Tibial nerve (tissue), 4 donors: Measurements from ENCODE around the gene HES5. TPM values are rescaled to one million over a fixed set of nuclear protein-coding genes. Genes with fewer than 3 reads are reported as not detected.

Experiments
- DNase-seq, 2 donors: peaks; one replicate each; pipeline ENCODE4 v3.0.0-alpha.2; 2019; ENCODE audit warnings: low spot score in 2 of 2
- H3K27ac ChIP-seq, 4 donors: fragments of 200-600 bp; sonication (generic) in 3 of 4; one replicate each; pipeline ENCODE4 v1.5.1; 2017 to 2019; ENCODE audit warnings: mild to moderate bottlenecking in 1 of 4
- H3K27me3 ChIP-seq, 2 donors: fragments of 200-600 bp; sonication (generic) in 1 of 2; one replicate each; pipeline versions ENCODE4 v1.5.1 to v1.6.0; 2017 to 2019
- H3K36me3 ChIP-seq, 3 donors: fragments of 200-600 bp; sonication (generic); one replicate each; pipeline ENCODE4 v1.5.1; 2018 to 2019
- H3K4me1 ChIP-seq, 4 donors: fragments of 200-600 bp; sonication (generic) in 3 of 4; one replicate each; pipeline ENCODE4 v1.5.1; 2017 to 2019
- H3K4me3 ChIP-seq, 4 donors: fragments of 200-600 bp; sonication (generic) in 3 of 4; one replicate each; pipeline ENCODE4 v1.5.1; 2017 to 2019; ENCODE audit warnings: mild to moderate bottlenecking in 1 of 4, moderate library complexity in 1 of 4
- H3K9me3 ChIP-seq, 4 donors: fragments of 200-600 bp; sonication (generic) in 3 of 4; one replicate each; pipeline ENCODE4 v1.5.1; 2017 to 2019
- EP300 ChIP-seq, 2 donors: sonication (generic); formaldehyde crosslinking; IDR thresholded peaks; one replicate each; pipeline ENCODE4 v1.6.1; 2017; ENCODE audit warnings: antibody characterized with exemption in 2 of 2, mild to moderate bottlenecking in 1 of 2
- POLR2A ChIP-seq, 2 donors: fragments of 450-650 bp; IDR thresholded peaks; one replicate each; pipeline ENCODE4 v1.6.1; 2017; ENCODE audit warnings: antibody characterized with exemption in 2 of 2, mild to moderate bottlenecking in 2 of 2, moderate library complexity in 2 of 2
- WGBS, 2 donors: methylation state at CpG; one replicate each; pipeline ENCODE4 v1.1.5; 2018; 5-methylcytosine and 5-hydroxymethylcytosine counted together
- total RNA-seq, 4 donors: library from RNA; depleted of rRNA; stranded (reverse); fragments of >200 nt; gene quantifications; one replicate each; pipeline ENCODE4 v1.1.0, GENCODE V29; 2016
- TF ChIP-seq, protein P1 (sequence below), 5 experiments: fragments of 200-600 bp in 3 of 5; fragments of 450-650 bp in 2 of 5; sonication (generic) in 3 of 5; IDR thresholded peaks; one replicate each; pipeline ENCODE4 v1.5.1; 2016 to 2019; ENCODE audit warnings: antibody characterized with exemption in 5 of 5, mild to moderate bottlenecking in 3 of 5, moderate library complexity in 2 of 5

Gene HES5
- total RNA-seq, 4 donors from 2014 or later = 0.87 TPM; not detected in 3

GRCh38 chr1:2537784-2538115 is 7.7 kb upstream of the HES5 start:
- no peak overlapping the region for H3K27ac ChIP-seq
- no peak for DNase-seq
- peaks cover 0 to 78% of the 10 kb centered on the region in 2 donors for H3K27me3 ChIP-seq
- no peak for TF ChIP-seq POLR2A (IDR thresholded peaks at IDR 0.05)
- TF ChIP-seq EP300 (IDR thresholded peaks at IDR 0.05) = no peak
- TF ChIP-seq, protein P1, sequence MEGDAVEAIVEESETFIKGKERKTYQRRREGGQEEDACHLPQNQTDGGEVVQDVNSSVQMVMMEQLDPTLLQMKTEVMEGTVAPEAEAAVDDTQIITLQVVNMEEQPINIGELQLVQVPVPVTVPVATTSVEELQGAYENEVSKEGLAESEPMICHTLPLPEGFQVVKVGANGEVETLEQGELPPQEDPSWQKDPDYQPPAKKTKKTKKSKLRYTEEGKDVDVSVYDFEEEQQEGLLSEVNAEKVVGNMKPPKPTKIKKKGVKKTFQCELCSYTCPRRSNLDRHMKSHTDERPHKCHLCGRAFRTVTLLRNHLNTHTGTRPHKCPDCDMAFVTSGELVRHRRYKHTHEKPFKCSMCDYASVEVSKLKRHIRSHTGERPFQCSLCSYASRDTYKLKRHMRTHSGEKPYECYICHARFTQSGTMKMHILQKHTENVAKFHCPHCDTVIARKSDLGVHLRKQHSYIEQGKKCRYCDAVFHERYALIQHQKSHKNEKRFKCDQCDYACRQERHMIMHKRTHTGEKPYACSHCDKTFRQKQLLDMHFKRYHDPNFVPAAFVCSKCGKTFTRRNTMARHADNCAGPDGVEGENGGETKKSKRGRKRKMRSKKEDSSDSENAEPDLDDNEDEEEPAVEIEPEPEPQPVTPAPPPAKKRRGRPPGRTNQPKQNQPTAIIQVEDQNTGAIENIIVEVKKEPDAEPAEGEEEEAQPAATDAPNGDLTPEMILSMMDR (IDR thresholded peaks at IDR 0.05) = no peak
- H3K4me3 ChIP-seq = no peak overlapping the region
- H3K9me3 ChIP-seq = no peaks in the 10 kb centered on the region
- no peaks in the 10 kb centered on the region for H3K36me3 ChIP-seq
- peaks cover 0 to 21% (median 6%) of the 10 kb centered on the region in 4 donors for H3K4me1 ChIP-seq
- 79 to 82% methylated on average over 8 to 9 of the region's 9 CpGs for WGBS, 2 donors

DNA sequence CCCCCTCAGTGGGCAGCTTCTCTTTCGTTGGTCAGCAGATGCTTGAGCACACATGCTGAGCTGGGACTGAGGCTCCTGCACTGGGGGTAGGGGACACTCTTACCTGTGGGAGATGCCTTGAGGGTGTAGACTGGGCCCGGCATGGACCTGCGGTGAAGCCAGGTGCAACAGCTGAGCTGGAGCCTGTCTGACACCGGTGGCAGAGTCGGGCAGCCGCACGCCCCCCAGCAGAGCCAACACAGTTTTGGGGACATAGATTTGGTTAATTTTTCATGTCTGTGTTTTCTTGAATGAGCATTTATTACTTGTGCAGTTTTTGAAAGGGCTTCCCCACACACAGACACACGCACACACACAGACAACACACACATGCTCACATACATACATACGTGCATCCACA is 5.9 kb upstream of the HES5 start:
- no peak overlapping the region for H3K4me3 ChIP-seq
- no peak for TF ChIP-seq EP300 (IDR thresholded peaks at IDR 0.05)
- WGBS, 2 donors = 80 to 82% methylated on average over 9 of the region's 9 CpGs
- H3K4me1 ChIP-seq = peaks cover 0 to 26% (median 4%) of the 10 kb centered on the region in 4 donors
- no peaks in the 10 kb centered on the region for H3K36me3 ChIP-seq
- H3K9me3 ChIP-seq = no peaks in the 10 kb centered on the region
- DNase-seq = no peak
- peaks cover 2 to 92% of the 10 kb centered on the region in 2 donors for H3K27me3 ChIP-seq
- no peak overlapping the region for H3K27ac ChIP-seq

DNA sequence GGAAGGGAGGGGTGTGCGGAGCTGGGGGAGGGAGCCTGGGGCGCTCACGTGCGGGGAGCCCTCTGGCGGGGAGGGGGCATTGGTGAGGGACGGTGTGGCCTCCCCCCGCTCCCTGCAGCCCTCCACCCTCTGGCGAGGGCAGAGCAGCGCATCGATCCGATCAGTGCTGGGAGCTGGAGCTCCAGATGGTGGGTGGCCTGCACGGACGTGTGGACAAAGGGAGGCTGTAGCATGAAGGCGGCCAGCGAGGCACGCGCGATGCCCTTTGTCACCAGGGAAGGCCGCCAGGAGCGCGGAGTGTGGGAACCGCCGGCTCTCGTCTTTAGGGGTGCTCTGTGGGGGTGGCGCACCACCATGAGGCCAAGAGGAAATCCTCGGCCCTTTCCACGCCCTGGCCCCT is 5.4 kb upstream of the HES5 start:
- Histone ChIP-seq H3K4me1 (peaks cover 0 to 26% (median 4%) of the 10 kb centered on the region in 4 donors), H3K9me3 (no peaks in the 10 kb centered on the region), H3K27ac (no peak overlapping the region), H3K36me3 (no peaks in the 10 kb centered on the region), H3K27me3 (peaks cover 2 to 94% of the 10 kb centered on the region in 2 donors), H3K4me3 (no peak overlapping the region)
- WGBS, 2 donors = 49 to 55% methylated on average over 24 to 27 of the region's 27 CpGs
- no peak for DNase-seq
- TF ChIP-seq, protein P1 (IDR thresholded peaks at IDR 0.05) = no peak
- TF ChIP-seq EP300 (IDR thresholded peaks at IDR 0.05) (no peak), POLR2A (IDR thresholded peaks at IDR 0.05) (no peak)

DNA sequence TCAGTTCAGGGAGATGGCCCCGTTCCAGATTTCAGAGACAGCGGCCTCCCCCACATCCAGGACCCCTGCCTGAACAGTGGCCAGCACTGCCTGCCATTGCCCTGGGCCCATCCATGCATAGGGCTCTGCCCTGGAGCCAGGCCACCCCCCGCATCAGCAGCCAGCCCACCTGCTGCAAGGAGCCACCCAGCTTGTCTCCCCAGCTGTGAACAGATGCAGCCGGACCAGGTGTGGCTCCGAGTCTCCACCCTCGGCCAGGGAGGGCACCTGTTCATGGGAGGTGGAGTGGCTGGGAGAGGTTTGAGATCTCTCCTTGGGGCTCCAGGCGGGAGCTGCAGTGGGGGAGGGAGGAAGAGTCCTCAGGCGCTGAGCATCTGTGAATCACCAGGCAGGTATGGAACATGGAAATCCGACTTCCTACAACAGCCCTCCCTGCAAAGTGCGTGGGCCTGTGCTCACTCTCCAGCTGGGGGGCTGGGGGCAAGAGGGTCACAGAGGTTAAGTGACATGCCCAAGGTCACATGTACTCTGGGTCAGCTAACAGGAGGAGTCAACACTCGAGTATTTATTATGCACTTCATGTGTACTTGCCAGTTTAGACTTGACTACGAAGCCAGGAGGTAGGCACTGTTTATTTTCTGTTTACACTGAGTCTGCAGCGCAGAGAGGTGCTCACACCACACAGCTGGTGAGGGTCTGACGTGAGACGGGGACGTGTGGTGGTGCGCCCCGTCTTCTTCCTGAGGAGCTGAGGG is 4.8 kb upstream of the HES5 start:
- no peak overlapping the region for H3K4me3 ChIP-seq
- peaks cover 2 to 93% of the 10 kb centered on the region in 2 donors for H3K27me3 ChIP-seq
- no peak overlapping the region for H3K27ac ChIP-seq
- H3K36me3 ChIP-seq = no peaks in the 10 kb centered on the region
- H3K9me3 ChIP-seq = no peaks in the 10 kb centered on the region
- peaks cover 0 to 29% (median 6%) of the 10 kb centered on the region in 4 donors for H3K4me1 ChIP-seq
- WGBS, 2 donors = 62 to 64% methylated on average over 17 of the region's 18 CpGs
- DNase-seq = no peak
- no peak for TF ChIP-seq EP300 (IDR thresholded peaks at IDR 0.05)
- TF ChIP-seq POLR2A (IDR thresholded peaks at IDR 0.05) = no peak
- TF ChIP-seq, protein P1 (IDR thresholded peaks at IDR 0.05) = no peak

DNA sequence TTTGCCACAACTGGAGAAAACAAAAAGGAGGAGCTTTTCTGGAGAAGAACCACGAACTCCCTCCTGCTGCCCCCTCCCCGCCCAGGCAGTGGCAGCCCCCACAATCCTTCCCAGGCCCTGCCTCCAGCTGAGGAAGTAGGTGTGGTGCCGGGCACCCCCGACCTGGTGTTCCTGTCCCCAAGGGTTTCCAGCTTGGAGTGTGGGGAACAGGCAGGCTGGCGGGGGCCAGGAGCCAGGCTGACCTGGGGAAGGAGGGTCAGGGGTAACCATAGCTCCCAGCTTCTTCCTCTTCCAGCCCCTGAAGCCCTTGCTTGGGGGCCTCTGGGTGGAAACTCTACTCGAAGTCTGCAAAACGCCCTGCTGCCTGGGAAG is 4.2 kb upstream of the HES5 start:
- no peak for DNase-seq
- Histone ChIP-seq H3K4me1 (peaks cover 0 to 32% (median 7%) of the 10 kb centered on the region in 4 donors), H3K36me3 (no peaks in the 10 kb centered on the region), H3K27ac (no peak overlapping the region), H3K9me3 (no peaks in the 10 kb centered on the region), H3K27me3 (peaks cover 2 to 90% of the 10 kb centered on the region in 2 donors), H3K4me3 (no peak overlapping the region)
- WGBS, 2 donors = 42 to 49% methylated on average over 7 of the region's 7 CpGs
- TF ChIP-seq, protein P1 (IDR thresholded peaks at IDR 0.05) = no peak
- TF ChIP-seq POLR2A (IDR thresholded peaks at IDR 0.05) (no peak), EP300 (IDR thresholded peaks at IDR 0.05) (no peak)
